K562 (cell line): ENCODE measurements around the gene GGT1. TPM values are rescaled to one million over a fixed set of nuclear protein-coding genes. Genes with fewer than 3 reads are reported as not detected.

ENCODE experiments used
- TARDBP ChIP-seq: fragments of 450-650 bp; IDR thresholded peaks from 2 replicates; pipeline ENCODE4 v1.6.1; 2016
- TBL1XR1 ChIP-seq, 2 experiments: IDR thresholded peaks; 2 replicates each; pipeline ENCODE4 v1.6.1; 2012; ENCODE audit warnings: improper control_type of control experiment in 2 of 2, low read length in 2 of 2, mild to moderate bottlenecking in 1 of 2
- polyA plus RNA-seq, 8 experiments: library from polyadenylated mRNA; depleted of rRNA in 4 of 8; stranded (reverse) in 5 of 8; unstranded in 3 of 8; fragments of >200 nt; fragmentation: Nextera tagmentation in 2 of 8; fragmentation: Illumina TruSeq in 1 of 8; extraction: Ambion mirVana in 2 of 8; extraction: Trizol in 1 of 8; gene quantifications; 2 replicates each; pipeline versions ENCODE4 v1.2.1 to v1.2.3, GENCODE V29; 2011 to 2014; ENCODE audit warnings: inconsistent platforms in 1 of 8, missing spikeins in 1 of 8
- total RNA-seq, 7 experiments: library from RNA; depleted of rRNA in 6 of 7; stranded (reverse); fragments of >200 nt in 6 of 7; fragmentation: Illumina TruSeq in 2 of 7; extraction: Trizol in 2 of 7; gene quantifications; 2 replicates each; pipeline versions ENCODE4 v1.2.1 to v1.2.3, GENCODE V29; 2011 to 2021; ENCODE audit warnings: low replicate concordance in 1 of 7
- TF ChIP-seq, protein P1 (sequence below), 2 experiments: IDR thresholded peaks in 1 of 2; conservative IDR thresholded peaks in 1 of 2; 2 replicates each; pipeline ENCODE4 v1.6.1; 2016; ENCODE audit warnings: low read depth in 2 of 2, mild to moderate bottlenecking in 1 of 2, missing compliant biosample characterization in 1 of 2, missing genetic modification characterization in 1 of 2, moderate library complexity in 1 of 2
- TF ChIP-seq, protein P2 (sequence below): fragments of 450-650 bp; IDR thresholded peaks from 2 replicates; pipeline ENCODE4 v1.6.1; 2014; ENCODE audit warnings: low read depth, mild to moderate bottlenecking, moderate library complexity, borderline replicate concordance
- TF ChIP-seq, protein P3 (sequence below): fragments of 450-650 bp; formaldehyde crosslinking; conservative IDR thresholded peaks from 2 replicates; pipeline ENCODE4 v1.4.0; 2022; ENCODE audit warnings: mild to moderate bottlenecking, missing genetic modification characterization

The GGT1 gene
- total and polyA plus RNA-seq, 9 of the 15 experiments (the other 6 are each of a cell fraction or from before 2014, with no cell fraction given) = 0.46 to 11.8 (median 6.9) TPM

DNA sequence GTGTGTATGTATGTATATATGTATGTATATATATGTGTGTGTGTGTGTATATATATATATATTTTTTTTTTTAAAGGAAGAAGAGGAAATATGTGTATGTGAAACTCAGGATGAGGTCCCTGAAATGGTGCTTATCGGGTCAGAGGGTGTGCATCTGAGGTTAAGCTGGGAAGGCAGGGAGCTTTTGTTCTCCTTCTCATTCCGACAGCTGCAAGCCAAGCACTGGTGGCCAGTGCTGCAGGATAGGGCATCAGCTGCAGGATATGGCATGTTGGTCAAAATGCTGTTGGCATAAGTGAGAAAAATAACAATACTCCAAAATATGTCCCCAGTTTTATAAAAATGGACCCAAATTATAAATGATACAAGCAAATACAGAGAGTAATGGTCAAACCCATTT is 39.7 kb upstream of the GGT1 start (continued):
- no peak for TF ChIP-seq TBL1XR1 (IDR thresholded peaks at IDR 0.05; ENCODE audit: low read length in 2 of 2)
- TF ChIP-seq, protein P1, sequence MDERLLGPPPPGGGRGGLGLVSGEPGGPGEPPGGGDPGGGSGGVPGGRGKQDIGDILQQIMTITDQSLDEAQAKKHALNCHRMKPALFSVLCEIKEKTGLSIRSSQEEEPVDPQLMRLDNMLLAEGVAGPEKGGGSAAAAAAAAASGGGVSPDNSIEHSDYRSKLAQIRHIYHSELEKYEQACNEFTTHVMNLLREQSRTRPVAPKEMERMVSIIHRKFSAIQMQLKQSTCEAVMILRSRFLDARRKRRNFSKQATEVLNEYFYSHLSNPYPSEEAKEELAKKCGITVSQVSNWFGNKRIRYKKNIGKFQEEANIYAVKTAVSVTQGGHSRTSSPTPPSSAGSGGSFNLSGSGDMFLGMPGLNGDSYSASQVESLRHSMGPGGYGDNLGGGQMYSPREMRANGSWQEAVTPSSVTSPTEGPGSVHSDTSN (CRISPR knock-in tag; IDR thresholded peaks at IDR 0.05; ENCODE audit: low read depth) = no peak
- TF ChIP-seq, protein P1 (tag; conservative IDR thresholded peaks at IDR 0.05; ENCODE audit: low read depth) = no peak
- no peak for TF ChIP-seq TARDBP
- TF ChIP-seq, protein P2, sequence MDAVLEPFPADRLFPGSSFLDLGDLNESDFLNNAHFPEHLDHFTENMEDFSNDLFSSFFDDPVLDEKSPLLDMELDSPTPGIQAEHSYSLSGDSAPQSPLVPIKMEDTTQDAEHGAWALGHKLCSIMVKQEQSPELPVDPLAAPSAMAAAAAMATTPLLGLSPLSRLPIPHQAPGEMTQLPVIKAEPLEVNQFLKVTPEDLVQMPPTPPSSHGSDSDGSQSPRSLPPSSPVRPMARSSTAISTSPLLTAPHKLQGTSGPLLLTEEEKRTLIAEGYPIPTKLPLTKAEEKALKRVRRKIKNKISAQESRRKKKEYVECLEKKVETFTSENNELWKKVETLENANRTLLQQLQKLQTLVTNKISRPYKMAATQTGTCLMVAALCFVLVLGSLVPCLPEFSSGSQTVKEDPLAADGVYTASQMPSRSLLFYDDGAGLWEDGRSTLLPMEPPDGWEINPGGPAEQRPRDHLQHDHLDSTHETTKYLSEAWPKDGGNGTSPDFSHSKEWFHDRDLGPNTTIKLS = no peak
- TF ChIP-seq, protein P3, sequence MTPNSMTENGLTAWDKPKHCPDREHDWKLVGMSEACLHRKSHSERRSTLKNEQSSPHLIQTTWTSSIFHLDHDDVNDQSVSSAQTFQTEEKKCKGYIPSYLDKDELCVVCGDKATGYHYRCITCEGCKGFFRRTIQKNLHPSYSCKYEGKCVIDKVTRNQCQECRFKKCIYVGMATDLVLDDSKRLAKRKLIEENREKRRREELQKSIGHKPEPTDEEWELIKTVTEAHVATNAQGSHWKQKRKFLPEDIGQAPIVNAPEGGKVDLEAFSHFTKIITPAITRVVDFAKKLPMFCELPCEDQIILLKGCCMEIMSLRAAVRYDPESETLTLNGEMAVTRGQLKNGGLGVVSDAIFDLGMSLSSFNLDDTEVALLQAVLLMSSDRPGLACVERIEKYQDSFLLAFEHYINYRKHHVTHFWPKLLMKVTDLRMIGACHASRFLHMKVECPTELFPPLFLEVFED (CRISPR knock-in tag) = no peak
